ENCODE measurements around the gene SNRPD1.
A peak's percentile ranks its signal among the peaks of the same experiment; 100 is the strongest.

The SNRPD1 gene

GRCh38 chr18:21599585-21600525 lies 12.3 kb upstream of the SNRPD1 start:
- Histone ChIP-seq H3K18ac (ENCODE audit: low read length) (peak overlapping the region; percentile 15), H3K36me3 (ENCODE audit: control insufficient read depth in 1 of 2, insufficient read depth in 2 of 2, low read length in 2 of 2) (peaks cover 0 to 1% of the 10 kb centered on the region in 2 experiments), H2BK5ac (ENCODE audit: low read depth, low read length, poor library complexity) (peak overlapping the region; percentile 37), H3K4me1 (ENCODE audit: control insufficient read depth in 1 of 2, insufficient read depth in 2 of 2, low read length in 2 of 2) (peaks cover 3% of the 10 kb centered on the region in 2 experiments), H4K12ac (ENCODE audit: low read depth, low read length) (peak overlapping the region; percentile 24), H3K4me3 (ENCODE audit: low read depth, low read length) (peak overlapping the region; percentile 95), H3K27me3 (ENCODE audit: insufficient read depth, low read length) (no peaks in the 10 kb centered on the region), H2AK5ac (ENCODE audit: low read length) (peak overlapping the region; percentile 4), H3K23ac (ENCODE audit: low read length) (no peak overlapping the region), H2AFZ (ENCODE audit: insufficient read depth, low read length, poor library complexity) (peak overlapping the region; percentile 56), H4K8ac (ENCODE audit: low read depth, low read length) (peak overlapping the region; percentile 55), H3K79me1 (ENCODE audit: low read length) (peaks cover 13% of the 10 kb centered on the region), H2BK120ac (ENCODE audit: insufficient read depth, low read length, poor library complexity) (peak overlapping the region; percentile 54), H2BK12ac (ENCODE audit: low read length) (no peak overlapping the region), H3K27ac (ENCODE audit: low read depth, low read length) (peak overlapping the region; percentile 93), H3K4ac (ENCODE audit: low read depth, low read length) (peak overlapping the region; percentile 37), H3K9me3 (ENCODE audit: insufficient read depth, low read depth, low read length) (peaks cover 2% of the 10 kb centered on the region), H3K79me2 (ENCODE audit: control insufficient read depth, insufficient read depth, low read length, poor library complexity) (peaks cover 12% of the 10 kb centered on the region), H4K91ac (ENCODE audit: low read depth, low read length) (peak overlapping the region; percentile 79), H3K4me2 (ENCODE audit: low read length) (peak overlapping the region; percentile 92), H3K9ac (ENCODE audit: low read length) (peak overlapping the region; percentile 75), H3K14ac (ENCODE audit: low read length) (peak overlapping the region; percentile 45)
- WGBS (ENCODE audit: extremely low coverage, insufficient coverage, insufficient read length) = no CpG with 5 or more reads among the region's 67 CpGs
- DNase-seq = peak; percentile 73 to 74

GRCh38 chr18:21600526-21601410 lies 11.3 kb upstream of the SNRPD1 start, which contains the start of gene ESCO1:
Gene ESCO1, minus strand, starts transcription at chr18:21600704. Its CDS starts 25,861 bp downstream, at chr18:21574843.
- peak within 1 kb of the TSS; percentile 4 for H2AK5ac ChIP-seq (ENCODE audit: low read length)
- no CpG with 5 or more reads among the region's 74 CpGs for WGBS (ENCODE audit: extremely low coverage, insufficient coverage, insufficient read length)
- peak within 1 kb of the TSS; percentile 56 for H2AFZ ChIP-seq (ENCODE audit: insufficient read depth, low read length, poor library complexity)
- peaks cover 2% of the 10 kb centered on the region for H3K9me3 ChIP-seq (ENCODE audit: insufficient read depth, low read depth, low read length)
- peak within 1 kb of the TSS; percentile 95 for H3K4me3 ChIP-seq (ENCODE audit: low read depth, low read length)
- H3K4me2 ChIP-seq (ENCODE audit: low read length) = peak within 1 kb of the TSS; percentile 92
- no peaks in the 10 kb centered on the region for H3K36me3 ChIP-seq (ENCODE audit: control insufficient read depth in 1 of 2, insufficient read depth in 2 of 2, low read length in 2 of 2)
- no peak within 1 kb of the TSS for H3K23ac ChIP-seq (ENCODE audit: low read length)
- H3K4ac ChIP-seq (ENCODE audit: low read depth, low read length) = peak within 1 kb of the TSS; percentile 37
- no peaks in the 10 kb centered on the region for H3K27me3 ChIP-seq (ENCODE audit: insufficient read depth, low read length)
- peak within 1 kb of the TSS; percentile 54 for H2BK120ac ChIP-seq (ENCODE audit: insufficient read depth, low read length, poor library complexity)
- peak; percentile 99 for DNase-seq
- H3K4me1 ChIP-seq (ENCODE audit: control insufficient read depth in 1 of 2, insufficient read depth in 2 of 2, low read length in 2 of 2) = peaks cover 3% of the 10 kb centered on the region in 2 experiments
- peak within 1 kb of the TSS; percentile 15 for H3K18ac ChIP-seq (ENCODE audit: low read length)
- H3K79me1 ChIP-seq (ENCODE audit: low read length) = peaks cover 13% of the 10 kb centered on the region
- peak within 1 kb of the TSS; percentile 37 for H2BK5ac ChIP-seq (ENCODE audit: low read depth, low read length, poor library complexity)
- H3K27ac ChIP-seq (ENCODE audit: low read depth, low read length) = peak within 1 kb of the TSS; percentile 93
- no peak within 1 kb of the TSS for H2BK12ac ChIP-seq (ENCODE audit: low read length)
- peak within 1 kb of the TSS; percentile 96 for H4K12ac ChIP-seq (ENCODE audit: low read depth, low read length)
- peak within 1 kb of the TSS; percentile 81 for H4K8ac ChIP-seq (ENCODE audit: low read depth, low read length)
- H3K79me2 ChIP-seq (ENCODE audit: control insufficient read depth, insufficient read depth, low read length, poor library complexity) = peaks cover 10% of the 10 kb centered on the region
- H3K9ac ChIP-seq (ENCODE audit: low read length) = peak within 1 kb of the TSS; percentile 75
- peak within 1 kb of the TSS; percentile 45 for H3K14ac ChIP-seq (ENCODE audit: low read length)
- H4K91ac ChIP-seq (ENCODE audit: low read depth, low read length) = peak within 1 kb of the TSS; percentile 79

- Histone ChIP-seq H3K4me3 (ENCODE audit: low read depth, low read length) (no peak overlapping the region), H2BK120ac (ENCODE audit: insufficient read depth, low read length, poor library complexity) (no peak overlapping the region), H3K79me1 (ENCODE audit: low read length) (peaks cover 13% of the 10 kb centered on the region), H2AFZ (ENCODE audit: insufficient read depth, low read length, poor library complexity) (no peak overlapping the region), H3K27me3 (ENCODE audit: insufficient read depth, low read length) (no peaks in the 10 kb centered on the region), H4K91ac (ENCODE audit: low read depth, low read length) (no peak overlapping the region), H2AK5ac (ENCODE audit: low read length) (no peak overlapping the region), H4K8ac (ENCODE audit: low read depth, low read length) (no peak overlapping the region), H3K79me2 (ENCODE audit: control insufficient read depth, insufficient read depth, low read length, poor library complexity) (peaks cover 10% of the 10 kb centered on the region), H3K27ac (ENCODE audit: low read depth, low read length) (no peak overlapping the region), H3K4me2 (ENCODE audit: low read length) (no peak overlapping the region), H2BK5ac (ENCODE audit: low read depth, low read length, poor library complexity) (no peak overlapping the region), H2BK12ac (ENCODE audit: low read length) (no peak overlapping the region), H3K4ac (ENCODE audit: low read depth, low read length) (no peak overlapping the region), H3K14ac (ENCODE audit: low read length) (no peak overlapping the region), H3K23ac (ENCODE audit: low read length) (no peak overlapping the region), H4K12ac (ENCODE audit: low read depth, low read length) (no peak overlapping the region), H3K36me3 (ENCODE audit: control insufficient read depth in 1 of 2, insufficient read depth in 2 of 2, low read length in 2 of 2) (no peaks in the 10 kb centered on the region), H3K18ac (ENCODE audit: low read length) (no peak overlapping the region), H3K4me1 (ENCODE audit: control insufficient read depth in 1 of 2, insufficient read depth in 2 of 2, low read length in 2 of 2) (peaks cover 3% of the 10 kb centered on the region in 2 experiments), H3K9ac (ENCODE audit: low read length) (no peak overlapping the region), H3K9me3 (ENCODE audit: insufficient read depth, low read depth, low read length) (peaks cover 2% of the 10 kb centered on the region)
- peak in 1 of 2 donors; percentile 10 for DNase-seq
- no CpG with 5 or more reads among the region's 5 CpGs for WGBS (ENCODE audit: extremely low coverage, insufficient coverage, insufficient read length)
Observed at GRCh38 chr18:21602299-21602587, 9.9 kb upstream of the SNRPD1 start.

- Histone ChIP-seq H3K18ac (ENCODE audit: low read length) (no peak overlapping the region), H3K36me3 (ENCODE audit: control insufficient read depth in 1 of 2, insufficient read depth in 2 of 2, low read length in 2 of 2) (no peaks in the 10 kb centered on the region), H3K27ac (ENCODE audit: low read depth, low read length) (no peak overlapping the region), H3K23ac (ENCODE audit: low read length) (no peak overlapping the region), H3K4me2 (ENCODE audit: low read length) (no peak overlapping the region), H4K12ac (ENCODE audit: low read depth, low read length) (no peak overlapping the region), H2BK120ac (ENCODE audit: insufficient read depth, low read length, poor library complexity) (no peak overlapping the region), H3K4ac (ENCODE audit: low read depth, low read length) (no peak overlapping the region), H2BK5ac (ENCODE audit: low read depth, low read length, poor library complexity) (no peak overlapping the region), H4K91ac (ENCODE audit: low read depth, low read length) (no peak overlapping the region), H3K79me2 (ENCODE audit: control insufficient read depth, insufficient read depth, low read length, poor library complexity) (peaks cover 7% of the 10 kb centered on the region), H3K9ac (ENCODE audit: low read length) (no peak overlapping the region), H3K4me3 (ENCODE audit: low read depth, low read length) (no peak overlapping the region), H2AK5ac (ENCODE audit: low read length) (no peak overlapping the region), H3K14ac (ENCODE audit: low read length) (no peak overlapping the region), H3K9me3 (ENCODE audit: insufficient read depth, low read depth, low read length) (peaks cover 2% of the 10 kb centered on the region), H3K79me1 (ENCODE audit: low read length) (peaks cover 11% of the 10 kb centered on the region), H2AFZ (ENCODE audit: insufficient read depth, low read length, poor library complexity) (no peak overlapping the region), H3K4me1 (ENCODE audit: control insufficient read depth in 1 of 2, insufficient read depth in 2 of 2, low read length in 2 of 2) (peaks cover 3% of the 10 kb centered on the region in 2 experiments), H2BK12ac (ENCODE audit: low read length) (no peak overlapping the region), H3K27me3 (ENCODE audit: insufficient read depth, low read length) (no peaks in the 10 kb centered on the region), H4K8ac (ENCODE audit: low read depth, low read length) (no peak overlapping the region)
- DNase-seq = no peak
- WGBS (ENCODE audit: extremely low coverage, insufficient coverage, insufficient read length) = no CpG with 5 or more reads among the region's 2 CpGs
Observed at GRCh38 chr18:21604671-21605070, 7.4 kb upstream of the SNRPD1 start.

Data from trophoblast cell (in vitro differentiated cells and primary cell).